CD4-positive, alpha-beta T cell treated with Interleukin-17A for 4 hours (primary cell): ENCODE results near the gene FASN.

Source experiments
- DNase-seq: peaks from one replicate; pipeline ENCODE4 v3.0.0-alpha.2; 2020; ENCODE audit warnings: mixed read lengths

The FASN gene

DNA sequence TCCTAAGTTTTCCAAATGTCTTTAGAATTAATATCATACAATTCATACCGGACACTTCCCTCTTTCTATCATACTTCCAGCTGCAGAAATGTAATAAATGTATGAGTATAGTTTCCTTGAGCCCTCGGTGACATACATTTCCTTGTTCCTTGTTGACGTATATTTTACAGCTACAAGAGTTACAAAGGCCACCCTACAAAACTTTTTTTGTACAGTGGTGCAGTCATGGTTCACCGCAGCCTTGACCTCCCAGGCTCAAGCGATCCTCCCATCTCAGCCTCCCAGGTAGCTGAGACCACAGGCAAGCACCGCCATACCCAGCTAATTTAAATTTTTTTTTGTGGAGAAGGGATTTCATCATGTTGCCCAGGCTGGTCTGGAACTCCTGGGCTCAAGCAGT, 25.2 kb downstream of the FASN start:
- DNase-seq: no peak

GRCh38 chr17:82070611-82071010, 27.4 kb downstream of the FASN start:
- no peak for DNase-seq

- peak; percentile 77 for DNase-seq
Observed at GRCh38 chr17:82065638-82066303, 32.3 kb downstream of the FASN start, which contains the start of gene DUS1L. DUS1L (minus strand) TSS chr17:82065804; CDS start chr17:82065059, 745 bp downstream.

- peak; percentile 51 for DNase-seq
Observed at GRCh38 chr17:82065193-82065637, 32.8 kb downstream of the FASN start.

DNA sequence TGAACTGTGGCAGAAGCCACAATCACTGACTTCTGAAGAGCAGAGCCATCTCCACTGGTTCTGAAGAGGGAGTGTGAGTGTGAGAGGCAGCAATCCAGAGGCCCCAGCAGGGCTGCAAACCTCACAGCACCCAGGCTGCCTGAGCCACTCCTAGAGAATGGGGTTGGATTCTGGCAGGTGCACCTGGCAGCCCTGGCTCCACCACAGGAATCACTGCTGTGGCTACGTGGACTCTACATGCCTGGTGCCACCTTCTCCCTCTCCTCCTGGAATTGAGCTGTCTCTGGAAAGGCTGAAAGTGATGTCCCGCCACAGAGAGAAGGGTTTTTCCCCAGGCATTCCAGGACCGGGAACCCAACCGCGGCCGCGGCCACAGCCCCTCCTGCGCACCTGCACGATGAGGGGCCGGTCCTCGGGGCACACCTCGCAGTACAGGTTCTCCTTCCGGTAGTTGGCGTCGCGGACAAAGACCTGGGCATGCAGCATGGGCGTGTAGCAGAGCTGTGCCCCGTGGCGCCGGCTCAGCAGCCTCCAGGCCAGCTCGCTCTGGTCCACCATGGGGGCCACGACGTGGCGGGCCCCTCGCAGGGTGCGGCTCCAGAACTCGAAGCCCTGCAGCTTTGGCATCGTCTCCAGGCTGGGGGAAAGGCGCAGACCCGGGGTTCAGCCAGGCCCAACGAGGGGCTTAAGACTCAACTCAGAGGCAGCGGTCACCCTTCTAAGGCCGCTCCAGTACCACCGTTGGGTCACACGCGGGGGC, 33.4 kb downstream of the FASN start:
- no peak for DNase-seq

DNA sequence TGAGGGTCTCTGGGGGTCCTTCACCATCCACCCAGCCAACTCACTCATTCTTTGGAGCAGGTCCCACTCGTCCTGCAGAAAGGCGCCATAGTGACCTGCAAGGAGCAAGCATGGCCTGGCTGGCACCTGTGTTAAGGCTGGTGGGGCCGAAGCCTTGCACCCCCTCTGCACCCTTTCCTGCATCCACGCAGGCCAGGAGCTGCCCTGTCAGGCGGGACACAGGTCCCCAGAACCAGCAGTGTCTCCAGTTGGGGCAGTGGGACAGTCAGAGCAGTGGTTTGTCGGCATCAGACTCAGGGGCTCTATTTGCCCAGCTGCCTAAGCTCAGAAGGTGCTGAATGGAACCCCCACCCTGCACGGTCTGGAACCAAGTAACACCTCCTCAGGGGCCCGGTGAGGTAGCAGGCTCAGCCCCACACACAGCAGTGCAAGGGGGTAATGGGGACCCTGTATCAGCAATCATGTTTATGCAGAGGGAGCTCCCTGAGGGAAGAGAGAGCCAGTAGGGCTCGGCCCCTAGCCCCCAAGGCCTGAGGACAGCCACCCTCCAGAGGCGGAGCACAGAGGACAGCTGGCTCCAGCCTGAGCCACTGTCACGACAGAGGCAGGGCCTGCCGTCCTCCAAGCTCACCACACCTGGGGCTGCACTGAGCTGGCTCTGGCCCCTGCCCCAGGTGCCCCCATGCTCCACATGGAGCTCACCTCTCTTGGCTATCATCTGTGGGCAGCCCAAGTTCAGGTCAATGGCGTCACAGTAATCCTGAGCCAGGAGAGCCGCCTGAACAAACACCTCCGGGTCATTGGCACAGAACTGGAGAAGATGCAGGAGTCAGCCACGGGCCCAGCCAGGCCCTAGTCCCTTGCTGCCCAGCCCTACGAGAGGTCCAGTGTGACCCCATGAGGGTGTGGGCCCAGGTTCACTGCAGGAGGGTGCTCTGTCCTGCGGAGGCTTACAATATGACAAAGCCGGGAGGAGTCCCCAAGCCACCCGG, 34.3 kb downstream of the FASN start:
- DNase-seq: peak; percentile 1

- DNase-seq: peak; percentile 2
Observed at GRCh38 chr17:82062984-82063368, 35.1 kb downstream of the FASN start.

DNA sequence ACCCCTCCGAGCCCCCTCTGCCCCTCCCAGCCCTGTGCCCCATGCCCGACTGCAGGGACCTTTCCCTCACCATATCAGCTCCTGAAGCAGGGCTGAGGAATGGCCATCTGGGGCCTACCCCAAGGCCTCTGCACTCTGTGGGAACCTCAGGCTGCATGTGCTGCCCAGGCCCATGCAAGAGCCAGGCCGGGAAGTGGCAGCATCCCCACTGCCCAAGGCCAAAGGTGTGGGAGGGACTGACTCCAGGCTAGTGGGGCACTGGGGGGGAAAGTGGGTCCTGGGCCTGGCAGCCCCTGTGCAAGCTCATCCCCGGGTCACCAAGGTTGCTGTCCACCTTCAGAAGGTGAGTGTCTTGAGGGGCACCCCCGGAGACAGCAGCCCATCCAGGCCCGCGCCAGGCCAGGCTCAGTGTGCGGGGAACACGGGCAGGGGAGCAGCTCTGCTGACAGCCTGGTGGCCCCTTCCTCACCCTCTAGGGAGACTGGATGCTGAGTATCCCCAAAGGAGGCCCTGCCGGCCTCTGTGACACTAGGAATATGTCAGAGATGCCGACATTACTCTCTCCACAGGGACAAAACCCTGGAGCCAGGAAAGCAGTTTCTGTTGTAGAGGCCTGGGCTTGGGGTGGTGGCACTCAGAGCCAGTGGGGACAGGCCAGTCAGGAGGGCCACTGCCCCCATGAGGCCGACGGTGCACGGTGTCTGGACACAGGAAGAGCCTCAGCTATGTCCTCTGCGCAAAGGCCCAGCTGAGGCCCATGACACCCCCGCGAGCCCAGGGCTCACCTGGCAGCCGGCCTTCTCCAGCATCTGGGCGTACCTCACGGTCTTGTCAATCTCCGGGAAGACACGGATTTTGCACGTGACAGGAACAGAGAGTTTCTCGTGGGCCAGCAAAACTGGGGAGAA, 35.7 kb downstream of the FASN start:
- peak; percentile 2 for DNase-seq

- DNase-seq: peak; percentile 0
Observed at GRCh38 chr17:82061047-82061925, 36.8 kb downstream of the FASN start.

DNA sequence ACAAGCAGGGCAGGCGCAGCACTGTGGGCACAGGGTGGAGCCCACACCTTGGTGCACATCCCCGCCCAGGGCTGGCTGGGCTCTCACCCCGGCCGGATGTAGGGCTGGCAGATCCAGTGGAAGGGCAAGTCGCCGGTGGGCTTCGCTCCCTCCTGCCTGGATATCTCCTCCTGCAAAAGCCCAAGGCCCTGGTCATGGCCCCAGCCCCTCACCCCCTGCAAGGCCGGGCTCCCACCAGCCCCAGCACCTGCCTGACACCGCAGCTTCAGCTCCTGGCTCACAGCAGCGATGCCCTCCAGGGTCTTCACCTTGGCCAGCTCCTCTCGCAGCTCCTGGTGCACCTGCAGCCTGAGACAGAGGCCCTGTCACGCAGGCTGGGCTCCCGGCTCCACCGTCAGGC, 37.4 kb downstream of the FASN start:
- peak; percentile 1 for DNase-seq

GRCh38 chr17:82060001-82060380, 38.0 kb downstream of the FASN start:
- peak; percentile 2 for DNase-seq

DNA sequence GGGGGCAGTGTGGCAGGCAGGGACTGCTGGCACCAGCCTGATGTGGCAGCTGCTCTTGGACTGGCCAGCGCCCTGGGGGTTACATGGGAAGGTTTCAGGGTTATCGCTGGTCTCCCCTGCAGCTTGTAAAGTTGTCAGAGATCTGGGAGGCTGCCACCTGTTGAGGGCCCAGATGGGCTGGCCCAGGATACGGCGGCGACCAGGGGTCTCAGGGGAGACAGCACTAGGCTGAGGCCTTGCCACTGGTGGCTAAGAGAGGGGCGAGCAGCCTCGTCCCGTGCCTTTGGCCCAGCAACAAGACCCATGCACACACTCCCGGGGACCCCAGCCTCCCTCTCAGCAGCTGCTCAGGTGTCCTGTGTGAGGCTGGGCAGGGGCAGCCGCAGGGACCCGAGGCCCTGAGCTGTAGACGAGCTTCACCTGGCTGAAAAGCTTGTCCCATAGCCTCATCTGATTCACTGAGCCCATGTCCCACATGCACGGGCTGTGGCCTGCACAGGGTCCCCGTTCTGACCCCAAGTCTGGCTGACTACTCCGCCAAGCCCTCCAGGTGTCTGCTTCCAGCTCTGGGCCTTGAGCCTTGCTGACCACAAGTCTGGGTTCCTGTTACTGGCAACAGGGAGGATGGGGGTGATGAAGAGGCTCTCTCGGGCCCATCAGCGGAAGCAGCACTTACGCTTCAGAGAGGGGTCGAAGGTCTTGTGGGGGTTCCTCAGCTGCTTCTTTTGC, 38.6 kb downstream of the FASN start:
- DNase-seq: peak; percentile 2

- peak; percentile 2 for DNase-seq
Observed at GRCh38 chr17:82058855-82059249, 39.2 kb downstream of the FASN start.

DNA sequence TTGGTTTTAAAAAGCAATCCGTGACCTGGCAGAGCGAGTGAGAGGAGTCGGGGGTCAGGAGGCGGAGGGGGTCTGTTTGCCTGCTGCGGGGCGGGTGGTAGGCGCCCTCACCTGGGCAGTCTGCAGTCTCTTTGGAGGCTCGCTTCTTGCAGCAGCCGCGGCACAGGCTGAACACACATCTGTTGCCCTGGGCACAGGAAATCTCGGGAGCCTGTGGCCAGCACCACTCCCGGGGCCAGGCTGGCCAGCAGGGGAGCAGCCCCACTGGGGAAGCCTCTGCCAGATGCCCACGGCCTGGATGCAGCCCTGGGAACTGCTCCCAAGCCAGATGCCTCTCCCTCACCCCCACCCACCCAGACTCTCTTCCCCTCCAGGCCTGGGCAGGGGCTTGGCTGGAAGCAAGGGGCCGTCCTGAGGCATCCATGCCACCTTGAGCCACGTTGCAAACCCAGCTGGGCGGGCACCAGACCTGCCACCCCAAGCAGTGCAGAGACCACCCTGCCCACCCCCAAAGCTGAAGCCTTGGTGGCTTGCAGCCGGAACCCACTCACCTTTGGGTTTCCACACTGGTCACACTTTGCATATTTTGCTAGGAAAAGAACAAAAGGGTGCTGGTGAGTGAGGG, 39.7 kb downstream of the FASN start:
- DNase-seq: peak; percentile 1

DNA sequence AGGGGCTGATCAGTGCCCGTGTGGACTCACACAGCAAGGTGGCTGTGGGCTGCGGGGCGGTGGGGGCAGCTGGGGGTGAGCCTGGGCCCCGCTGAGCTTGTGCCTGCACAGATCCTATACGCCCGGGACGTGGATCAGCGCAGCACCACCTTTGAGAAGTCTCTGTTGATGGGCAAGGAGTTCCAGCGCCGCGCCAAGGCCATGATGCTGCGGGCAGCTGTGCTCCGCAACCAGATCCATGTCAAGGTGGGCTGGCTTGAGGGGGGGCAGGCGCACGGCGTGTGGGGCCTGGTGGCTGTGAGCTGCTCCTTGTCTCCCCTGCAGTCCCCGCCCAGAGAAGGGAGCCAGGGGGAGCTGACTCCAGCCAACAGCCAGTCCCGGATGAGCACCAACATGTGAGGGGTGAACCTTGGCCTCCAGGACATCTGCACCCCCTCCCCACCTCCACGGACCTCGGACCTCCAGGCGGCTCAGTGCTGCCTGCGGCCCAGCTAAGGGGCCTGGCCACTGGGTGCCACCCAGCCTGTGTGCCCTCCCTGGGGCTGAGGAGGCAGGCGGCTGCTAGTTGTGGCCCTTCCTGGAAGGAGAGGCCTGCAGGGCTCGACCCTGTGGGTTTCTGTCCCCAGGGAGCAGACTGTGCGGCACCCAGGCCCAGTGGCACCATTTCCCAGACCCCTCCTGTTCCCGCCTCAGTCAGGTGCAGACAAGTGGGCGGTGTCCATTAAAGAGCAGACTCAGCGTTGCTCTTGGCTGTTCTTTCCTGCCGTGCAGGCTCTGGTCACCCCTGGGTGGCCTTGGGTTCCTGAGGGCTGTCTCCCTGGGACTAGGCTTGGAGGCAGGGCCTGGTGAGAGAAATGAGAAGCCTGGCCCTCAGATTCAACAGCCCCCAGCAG, 41.1 kb downstream of the FASN start:
- DNase-seq: peak; percentile 2

GRCh38 chr17:82055965-82056728, 41.9 kb downstream of the FASN start:
- DNase-seq: peak; percentile 3

DNA sequence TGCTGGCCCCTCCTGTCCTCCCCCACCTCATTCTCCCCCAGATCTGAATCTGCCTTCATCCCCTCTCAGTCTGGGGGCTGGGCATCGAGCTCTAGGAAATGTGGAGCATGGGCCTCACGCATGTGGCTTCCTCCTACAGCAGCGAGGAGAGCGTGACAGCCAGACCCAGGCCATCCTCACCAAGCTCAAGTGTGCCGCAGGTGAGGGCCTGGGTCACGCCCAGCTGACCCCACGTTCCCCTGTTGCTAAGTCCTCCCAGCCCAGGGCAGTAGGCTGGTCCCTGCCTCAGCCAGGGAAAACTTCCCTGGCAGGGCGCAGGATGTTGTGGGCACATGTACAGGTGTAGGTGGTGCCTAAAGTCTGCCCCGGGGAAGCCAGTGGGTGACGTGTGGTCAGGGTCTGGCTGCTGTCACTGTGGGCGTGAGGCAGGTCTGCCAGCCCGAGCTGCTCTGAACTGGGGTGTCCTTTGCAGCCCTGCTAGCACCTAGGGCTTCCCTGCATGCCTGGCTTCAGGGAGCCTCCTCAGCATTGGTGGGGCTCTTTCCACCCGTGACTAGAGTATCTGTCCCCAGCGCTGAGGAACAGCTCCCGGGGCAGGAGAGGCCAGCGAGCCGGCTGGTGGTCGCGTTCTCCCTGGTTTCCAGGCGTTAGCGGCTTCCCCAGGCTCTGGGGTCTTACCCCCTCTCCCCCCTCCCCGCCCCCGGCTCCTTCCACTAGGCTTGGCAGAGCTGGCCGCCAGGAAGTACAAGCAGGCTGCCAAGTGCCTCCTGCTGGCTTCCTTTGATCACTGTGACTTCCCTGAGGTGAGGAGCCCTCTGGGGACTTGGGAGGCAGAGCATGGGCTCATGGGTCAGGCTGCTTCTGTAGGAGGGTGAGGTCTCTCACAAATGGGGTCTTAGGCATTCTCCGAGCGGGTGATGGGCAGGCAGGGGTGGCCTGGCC, 42.7 kb downstream of the FASN start:
- DNase-seq: peak; percentile 0
